A673 (cell line): ENCODE results near the gene GPR156. TPM values are rescaled to one million over a fixed set of nuclear protein-coding genes. Genes with fewer than 3 reads are reported as not detected.

Experiments used
- BruUV-seq: library from RNA; stranded (reverse); fragments of 400-500 nt; replicated peaks from 2 replicates; lab custom pipeline; 2021; lab: Mats Ljungman, UMichigan
- CTCF ChIA-PET: fragments of 300-600 bp; sonication (Branson Sonifier 250); formaldehyde crosslinking; loops from one replicate; lab custom pipeline; 2022; ENCODE audit warnings: antibody characterized with exemption; lab: Charles Lee
- POLR2A ChIA-PET: fragments of 300-600 bp; sonication (Branson Sonifier 250); formaldehyde crosslinking; loops from one replicate; lab custom pipeline; 2022; ENCODE audit warnings: antibody characterized with exemption; ENCODE audit not compliant: low non-redundant PET; lab: Charles Lee
- DNase-seq: peaks from one replicate; pipeline ENCODE4 v3.0.0-alpha.2; 2015; ENCODE audit warnings: low spot score
- H3K27ac ChIP-seq: fragments of 200-600 bp; sonication (generic); 2 replicates; pipeline ENCODE4 v1.5.1; 2016; ENCODE audit warnings: mixed run types, low read depth, mild to moderate bottlenecking, mixed read lengths, antibody characterized with exemption, low read length; ENCODE audit not compliant: poor library complexity, severe bottlenecking
- H3K27me3 ChIP-seq: fragments of 200-600 bp; sonication (generic); replicated peaks from 2 replicates; pipeline ENCODE4 v1.6.1; 2017; ENCODE audit warnings: mixed run types, low read depth, mild to moderate bottlenecking, mixed read lengths, antibody characterized with exemption, low read length; ENCODE audit not compliant: insufficient read depth, poor library complexity
- H3K36me3 ChIP-seq: fragments of 200-600 bp; sonication (generic); 2 replicates; pipeline ENCODE4 v1.6.1; 2016; ENCODE audit warnings: mixed run types, mild to moderate bottlenecking, mixed read lengths, antibody characterized with exemption, low read length; ENCODE audit not compliant: insufficient read depth, poor library complexity, severe bottlenecking
- H3K4me1 ChIP-seq: fragments of 200-600 bp; sonication (generic); 2 replicates; pipeline ENCODE4 v1.6.1; 2017; ENCODE audit warnings: mixed run types, mild to moderate bottlenecking, mixed read lengths, antibody characterized with exemption, low read length; ENCODE audit not compliant: insufficient read depth, poor library complexity, severe bottlenecking
- H3K4me3 ChIP-seq: fragments of 200-600 bp; sonication (generic); 2 replicates; pipeline ENCODE4 v1.5.1; 2016; ENCODE audit warnings: low read depth, mixed run types, mild to moderate bottlenecking, mixed read lengths, low read length; ENCODE audit not compliant: poor library complexity, severe bottlenecking
- H3K9me3 ChIP-seq: fragments of 200-600 bp; sonication (generic); 2 replicates; pipeline ENCODE4 v1.6.1; 2016; ENCODE audit warnings: mixed run types, low read depth, mild to moderate bottlenecking, mixed read lengths, antibody characterized with exemption, low read length; ENCODE audit not compliant: poor library complexity, severe bottlenecking
- EZH2 ChIP-seq: fragments of 200-600 bp; sonication (generic); IDR thresholded peaks from 2 replicates; pipeline ENCODE4 v1.6.1; 2017; ENCODE audit warnings: borderline replicate concordance, low read depth, mild to moderate bottlenecking, mixed read lengths, antibody characterized with exemption, low read length; ENCODE audit not compliant: poor library complexity, severe bottlenecking
- intact Hi-C: fragments of 100-400 bp; cut with micrococcal nuclease; formaldehyde crosslinking; loops from one replicate; pipeline ENCODE4 v1.10.0; 2022; ENCODE audit not compliant: unreplicated experiment
- total RNA-seq: library from RNA; stranded (reverse); gene quantifications from 2 replicates; pipeline ENCODE4 v1.2.3, GENCODE V29; 2021
- TF ChIP-seq, protein P1 (sequence below): fragments of 300-800, 200-600 bp; sonication (generic); conservative IDR thresholded peaks from 2 replicates; pipeline ENCODE4 v1.5.1; 2017; ENCODE audit warnings: low read depth, mild to moderate bottlenecking, antibody characterized with exemption, low read length, moderate library complexity, mixed read lengths

The GPR156 gene
- total RNA-seq, 1 experiment from 2014 or later: 0.62 TPM

DNA sequence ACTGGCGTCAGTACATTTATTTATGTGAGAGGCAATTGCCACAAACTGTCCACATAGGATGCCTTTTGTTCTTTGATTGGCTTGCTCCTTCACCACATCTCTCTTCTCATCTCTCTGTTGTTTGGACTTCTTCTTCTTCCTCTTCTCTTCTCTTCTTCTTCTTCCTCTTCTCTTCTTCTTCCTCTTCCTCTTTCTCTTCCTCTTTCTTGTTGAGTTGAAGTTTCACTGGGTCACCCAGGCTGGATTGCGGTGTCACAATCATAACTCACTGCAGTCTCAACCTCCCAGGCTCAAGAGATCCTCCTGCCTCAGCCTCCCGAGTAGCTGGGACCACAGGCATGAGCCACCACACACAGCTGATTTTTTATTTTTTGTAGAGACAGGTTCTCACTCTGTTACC, 123.1 kb downstream of the GPR156 start:
- H3K36me3 ChIP-seq: no peaks in the 10 kb centered on the region
- no peak overlapping the region for H3K27ac ChIP-seq
- CTCF ChIA-PET: no interaction called here
- no peaks in the 10 kb centered on the region for H3K4me1 ChIP-seq
- intact Hi-C loops: no loop called here
- no peaks in the 10 kb centered on the region for H3K27me3 ChIP-seq
- BruUV-seq: no TSS peak
- H3K4me3 ChIP-seq: no peak overlapping the region
- POLR2A ChIA-PET: no interaction called here
- TF ChIP-seq, protein P1, sequence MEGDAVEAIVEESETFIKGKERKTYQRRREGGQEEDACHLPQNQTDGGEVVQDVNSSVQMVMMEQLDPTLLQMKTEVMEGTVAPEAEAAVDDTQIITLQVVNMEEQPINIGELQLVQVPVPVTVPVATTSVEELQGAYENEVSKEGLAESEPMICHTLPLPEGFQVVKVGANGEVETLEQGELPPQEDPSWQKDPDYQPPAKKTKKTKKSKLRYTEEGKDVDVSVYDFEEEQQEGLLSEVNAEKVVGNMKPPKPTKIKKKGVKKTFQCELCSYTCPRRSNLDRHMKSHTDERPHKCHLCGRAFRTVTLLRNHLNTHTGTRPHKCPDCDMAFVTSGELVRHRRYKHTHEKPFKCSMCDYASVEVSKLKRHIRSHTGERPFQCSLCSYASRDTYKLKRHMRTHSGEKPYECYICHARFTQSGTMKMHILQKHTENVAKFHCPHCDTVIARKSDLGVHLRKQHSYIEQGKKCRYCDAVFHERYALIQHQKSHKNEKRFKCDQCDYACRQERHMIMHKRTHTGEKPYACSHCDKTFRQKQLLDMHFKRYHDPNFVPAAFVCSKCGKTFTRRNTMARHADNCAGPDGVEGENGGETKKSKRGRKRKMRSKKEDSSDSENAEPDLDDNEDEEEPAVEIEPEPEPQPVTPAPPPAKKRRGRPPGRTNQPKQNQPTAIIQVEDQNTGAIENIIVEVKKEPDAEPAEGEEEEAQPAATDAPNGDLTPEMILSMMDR: no peak
- TF ChIP-seq EZH2: no peak
- no peaks in the 10 kb centered on the region for H3K9me3 ChIP-seq
- DNase-seq: no peak

DNA sequence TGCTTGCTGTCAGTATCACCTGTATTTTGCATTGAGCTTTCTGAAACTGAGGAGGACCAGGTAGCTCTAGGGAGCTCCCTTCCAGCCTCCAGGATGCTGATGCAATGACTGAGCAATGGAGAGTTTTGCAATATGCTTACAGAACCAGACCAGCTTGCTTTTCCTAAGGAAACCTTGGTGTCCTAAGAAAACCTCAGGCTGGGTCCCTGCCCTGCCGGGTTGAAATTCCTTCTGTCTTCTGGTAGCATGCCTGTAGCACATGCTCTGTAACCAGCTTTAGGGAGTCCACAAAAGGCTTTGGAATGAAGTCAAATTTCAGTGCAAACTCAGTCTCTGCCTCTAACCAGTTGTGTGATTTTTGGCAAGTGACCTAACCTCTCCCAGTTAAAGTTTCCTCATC, 125.0 kb downstream of the GPR156 start:
- TF ChIP-seq, protein P1: no peak
- TF ChIP-seq EZH2: no peak
- POLR2A ChIA-PET: no interaction called here
- BruUV-seq: no TSS peak
- H3K36me3 ChIP-seq: no peaks in the 10 kb centered on the region
- no peak overlapping the region for H3K4me3 ChIP-seq
- peaks cover 3% of the 10 kb centered on the region for H3K9me3 ChIP-seq
- H3K4me1 ChIP-seq: no peaks in the 10 kb centered on the region
- H3K27ac ChIP-seq: no peak overlapping the region
- intact Hi-C loops: no loop called here
- CTCF ChIA-PET: no interaction called here
- H3K27me3 ChIP-seq: no peaks in the 10 kb centered on the region
- no peak for DNase-seq

DNA sequence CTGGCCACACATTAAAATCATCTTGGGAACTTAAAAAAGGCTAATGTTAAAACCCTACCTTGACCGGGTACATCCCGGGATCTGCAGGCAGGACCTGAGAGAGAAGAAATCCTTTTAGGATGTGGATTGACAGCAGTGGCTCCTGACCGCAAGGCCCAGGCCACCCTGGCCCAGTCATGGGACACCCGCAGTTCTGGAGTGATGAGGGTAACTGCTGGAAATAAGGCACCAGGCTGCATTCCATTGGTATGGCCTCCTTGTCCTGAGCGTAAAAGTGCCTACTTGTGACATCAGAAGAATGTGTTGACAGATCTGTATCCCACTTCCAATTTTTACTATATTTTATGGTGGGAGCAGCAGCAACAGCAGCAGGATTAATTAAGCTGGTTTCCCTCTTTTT, 127.3 kb downstream of the GPR156 start:
- H3K9me3 ChIP-seq: peaks cover 5% of the 10 kb centered on the region
- no peak for TF ChIP-seq EZH2
- TF ChIP-seq, protein P1: no peak
- H3K36me3 ChIP-seq: no peaks in the 10 kb centered on the region
- POLR2A ChIA-PET: no interaction called here
- no peaks in the 10 kb centered on the region for H3K27me3 ChIP-seq
- no peak overlapping the region for H3K4me3 ChIP-seq
- H3K4me1 ChIP-seq: no peaks in the 10 kb centered on the region
- no TSS peak for BruUV-seq
- no peak overlapping the region for H3K27ac ChIP-seq
- no peak for DNase-seq
- intact Hi-C loops: no loop called here
- CTCF ChIA-PET: no interaction called here
